ENCODE data around the gene LRMDA.

DNA sequence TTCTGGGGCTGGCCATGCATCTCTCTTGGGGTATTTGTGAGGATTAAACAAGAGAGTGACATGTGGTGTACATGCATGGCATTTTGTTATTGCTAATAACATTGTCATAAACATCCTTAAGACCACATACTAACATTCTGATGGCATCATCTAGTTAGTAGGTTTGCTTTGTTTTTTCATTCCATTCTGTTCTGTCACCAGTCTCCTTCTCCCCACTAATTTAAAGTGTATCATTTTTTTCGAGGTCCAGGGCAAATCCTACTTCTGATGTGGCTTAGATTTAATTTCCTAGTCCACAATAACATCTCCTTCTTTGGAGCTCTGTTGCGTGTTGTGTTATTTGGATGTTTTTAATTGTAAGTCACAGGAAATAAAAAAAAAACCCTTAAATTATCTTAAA, 248.1 kb downstream of the LRMDA start:
- TF ChIP-seq, protein P1, sequence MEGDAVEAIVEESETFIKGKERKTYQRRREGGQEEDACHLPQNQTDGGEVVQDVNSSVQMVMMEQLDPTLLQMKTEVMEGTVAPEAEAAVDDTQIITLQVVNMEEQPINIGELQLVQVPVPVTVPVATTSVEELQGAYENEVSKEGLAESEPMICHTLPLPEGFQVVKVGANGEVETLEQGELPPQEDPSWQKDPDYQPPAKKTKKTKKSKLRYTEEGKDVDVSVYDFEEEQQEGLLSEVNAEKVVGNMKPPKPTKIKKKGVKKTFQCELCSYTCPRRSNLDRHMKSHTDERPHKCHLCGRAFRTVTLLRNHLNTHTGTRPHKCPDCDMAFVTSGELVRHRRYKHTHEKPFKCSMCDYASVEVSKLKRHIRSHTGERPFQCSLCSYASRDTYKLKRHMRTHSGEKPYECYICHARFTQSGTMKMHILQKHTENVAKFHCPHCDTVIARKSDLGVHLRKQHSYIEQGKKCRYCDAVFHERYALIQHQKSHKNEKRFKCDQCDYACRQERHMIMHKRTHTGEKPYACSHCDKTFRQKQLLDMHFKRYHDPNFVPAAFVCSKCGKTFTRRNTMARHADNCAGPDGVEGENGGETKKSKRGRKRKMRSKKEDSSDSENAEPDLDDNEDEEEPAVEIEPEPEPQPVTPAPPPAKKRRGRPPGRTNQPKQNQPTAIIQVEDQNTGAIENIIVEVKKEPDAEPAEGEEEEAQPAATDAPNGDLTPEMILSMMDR (IDR thresholded peaks at IDR 0.05): no peak
- TF ChIP-seq EP300 (IDR thresholded peaks at IDR 0.05): no peak

Measured in tibial nerve (tissue), 4 donors.